ENCODE data around the gene PEX6.

PEX6 gene

DNA sequence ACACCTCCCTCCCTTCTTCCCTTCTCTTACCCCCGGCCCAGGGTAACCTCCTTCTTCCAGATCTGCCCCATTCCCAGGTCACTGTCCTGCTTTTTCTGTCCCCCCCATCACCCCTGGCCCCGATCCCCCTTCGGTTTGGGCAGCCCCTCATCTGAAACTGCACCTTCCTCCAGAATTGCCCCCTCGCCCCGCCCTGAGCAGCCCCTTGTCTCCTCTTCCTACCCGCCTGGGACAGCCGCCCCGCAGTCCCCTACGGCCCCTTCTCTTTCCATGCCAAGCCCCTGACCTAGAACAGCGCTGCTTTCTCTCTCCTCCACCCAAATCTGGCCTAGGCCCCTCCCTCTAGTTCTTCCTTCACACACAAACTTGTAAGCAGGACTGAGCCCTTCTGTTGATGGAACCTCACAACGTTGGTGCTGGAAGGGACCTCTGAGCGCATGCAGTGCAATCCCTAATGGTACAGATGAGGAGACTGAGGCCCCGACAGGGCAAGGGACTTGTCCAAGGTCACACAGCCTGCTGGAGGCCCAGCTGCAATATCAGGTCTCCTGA is 6.0 kb upstream of the PEX6 start:
- peak overlapping the region; percentile 65 for H2AFZ ChIP-seq (ENCODE audit: low read depth, low read length)

DNA sequence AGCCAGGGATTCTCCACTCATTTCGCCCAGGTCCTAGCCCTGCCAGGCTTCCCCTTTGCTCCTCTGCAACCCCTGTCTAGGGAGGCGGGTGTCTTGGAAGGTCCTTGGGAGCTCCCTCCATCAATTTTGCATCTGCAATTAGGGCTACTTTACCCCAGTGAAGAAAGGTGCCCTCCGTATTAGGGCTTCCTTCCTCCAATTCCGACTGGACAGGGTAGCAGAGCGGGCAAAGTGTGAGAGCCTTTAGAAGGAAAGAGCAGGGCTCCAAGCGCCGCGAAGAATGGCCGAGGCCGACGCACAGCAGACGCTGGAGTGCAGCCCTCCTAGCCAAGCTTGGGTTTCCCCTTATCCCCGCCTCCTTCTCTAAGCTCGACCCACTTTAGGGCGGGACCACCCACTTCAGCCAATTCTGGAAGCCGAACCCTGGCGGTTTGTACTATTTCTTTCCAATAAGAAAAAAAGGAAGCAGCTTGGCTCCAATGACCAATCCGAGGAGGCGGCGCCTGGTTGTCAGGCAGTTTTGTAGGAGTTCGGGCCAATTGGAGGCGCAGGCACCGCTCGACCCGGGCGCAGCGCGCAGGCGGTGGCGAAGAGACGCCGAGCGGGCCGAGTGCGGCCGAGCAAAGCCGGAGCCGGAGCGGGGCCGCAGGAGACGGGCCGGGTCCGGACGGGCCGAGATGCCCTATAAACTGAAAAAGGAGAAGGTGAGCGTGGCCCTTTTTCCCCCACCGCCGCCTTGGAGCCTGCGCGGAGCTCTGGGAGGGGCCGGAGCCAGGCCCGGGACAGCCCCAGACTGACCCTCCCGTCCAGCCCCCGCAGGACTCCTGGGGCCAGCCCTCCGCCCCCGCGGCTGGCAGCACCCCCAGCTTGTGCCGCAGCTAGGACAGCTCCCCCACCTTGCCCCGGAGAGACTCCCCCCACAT is 5.3 kb upstream of the PEX6 start, which contains the start of gene PPP2R5D:
Gene PPP2R5D (plus strand): TSS at position 570 of the 923 bp plus-strand sequence. CDS start 108 bp downstream, at position 678.
- peak within 1 kb of the TSS; percentile 57 to 74 for H3K4me3 ChIP-seq (ENCODE audit: low read depth in 1 of 2, low read length in 2 of 2)
- no peaks in the 10 kb centered on the region for H3K9me3 ChIP-seq (ENCODE audit: insufficient read depth, low read length, severe bottlenecking)
- TF ChIP-seq, protein P1, sequence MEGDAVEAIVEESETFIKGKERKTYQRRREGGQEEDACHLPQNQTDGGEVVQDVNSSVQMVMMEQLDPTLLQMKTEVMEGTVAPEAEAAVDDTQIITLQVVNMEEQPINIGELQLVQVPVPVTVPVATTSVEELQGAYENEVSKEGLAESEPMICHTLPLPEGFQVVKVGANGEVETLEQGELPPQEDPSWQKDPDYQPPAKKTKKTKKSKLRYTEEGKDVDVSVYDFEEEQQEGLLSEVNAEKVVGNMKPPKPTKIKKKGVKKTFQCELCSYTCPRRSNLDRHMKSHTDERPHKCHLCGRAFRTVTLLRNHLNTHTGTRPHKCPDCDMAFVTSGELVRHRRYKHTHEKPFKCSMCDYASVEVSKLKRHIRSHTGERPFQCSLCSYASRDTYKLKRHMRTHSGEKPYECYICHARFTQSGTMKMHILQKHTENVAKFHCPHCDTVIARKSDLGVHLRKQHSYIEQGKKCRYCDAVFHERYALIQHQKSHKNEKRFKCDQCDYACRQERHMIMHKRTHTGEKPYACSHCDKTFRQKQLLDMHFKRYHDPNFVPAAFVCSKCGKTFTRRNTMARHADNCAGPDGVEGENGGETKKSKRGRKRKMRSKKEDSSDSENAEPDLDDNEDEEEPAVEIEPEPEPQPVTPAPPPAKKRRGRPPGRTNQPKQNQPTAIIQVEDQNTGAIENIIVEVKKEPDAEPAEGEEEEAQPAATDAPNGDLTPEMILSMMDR (IDR thresholded peaks at IDR 0.05; ENCODE audit: borderline replicate concordance, extremely low read depth, low read length, poor library complexity, severe bottlenecking) = no peak
- TF ChIP-seq EZH2 (IDR thresholded peaks at IDR 0.05; ENCODE audit: borderline replicate concordance, low read depth, low read length, severe bottlenecking) = no peak
- H3K9ac ChIP-seq (ENCODE audit: low read depth, low read length) = peak within 1 kb of the TSS; percentile 86
- peaks cover 19% of the 10 kb centered on the region for H3K36me3 ChIP-seq (ENCODE audit: insufficient read depth, low read length)
- peaks cover 60% of the 10 kb centered on the region for H3K79me2 ChIP-seq (ENCODE audit: insufficient read depth, low read length)
- H3K4me1 ChIP-seq (ENCODE audit: insufficient read depth, low read length) = peaks cover 56% of the 10 kb centered on the region
- peak within 1 kb of the TSS; percentile 94 for H3K27ac ChIP-seq (ENCODE audit: low read length)
- H2AFZ ChIP-seq (ENCODE audit: low read depth, low read length) = peak within 1 kb of the TSS; percentile 98
- ATAC-seq (ENCODE audit: insufficient read depth, low read depth) (peak; percentile 94), DNase-seq (peak; percentile 99)
- H3K4me2 ChIP-seq (ENCODE audit: insufficient read depth, low read length) = peak within 1 kb of the TSS; percentile 90
- no peaks in the 10 kb centered on the region for H3K27me3 ChIP-seq (ENCODE audit: insufficient read depth, low read length, poor library complexity)
- H4K20me1 ChIP-seq (ENCODE audit: insufficient read depth, low read length) = peaks cover 12% of the 10 kb centered on the region; the same call in 1 of the 2 replicates

More for the DNA sequence above, 6.0 kb upstream of the PEX6 start:
- Histone ChIP-seq H3K79me2 (ENCODE audit: insufficient read depth, low read length) (peaks cover 59% of the 10 kb centered on the region), H3K4me2 (ENCODE audit: insufficient read depth, low read length) (peak overlapping the region; percentile 81), H3K27ac (ENCODE audit: low read length) (peak overlapping the region; percentile 75), H3K4me3 (ENCODE audit: low read depth in 1 of 2, low read length in 2 of 2) (peak overlapping the region; percentile 57 to 74; a peak in 3 of 4 replicates), H3K9me3 (ENCODE audit: insufficient read depth, low read length, severe bottlenecking) (no peaks in the 10 kb centered on the region), H3K27me3 (ENCODE audit: insufficient read depth, low read length, poor library complexity) (no peaks in the 10 kb centered on the region), H4K20me1 (ENCODE audit: insufficient read depth, low read length) (peaks cover 12% of the 10 kb centered on the region; the same call in 1 of the 2 replicates), H3K4me1 (ENCODE audit: insufficient read depth, low read length) (peaks cover 49% of the 10 kb centered on the region), H3K36me3 (ENCODE audit: insufficient read depth, low read length) (peaks cover 26% of the 10 kb centered on the region), H3K9ac (ENCODE audit: low read depth, low read length) (peak overlapping the region; percentile 86)
- ATAC-seq (ENCODE audit: insufficient read depth, low read depth) (peak; percentile 7; the same call in 2 of the 3 replicates), DNase-seq (peak; percentile 48)
- TF ChIP-seq, protein P1 (IDR thresholded peaks at IDR 0.05; ENCODE audit: borderline replicate concordance, extremely low read depth, low read length, poor library complexity, severe bottlenecking) = no peak
- TF ChIP-seq EZH2 (IDR thresholded peaks at IDR 0.05; ENCODE audit: borderline replicate concordance, low read depth, low read length, severe bottlenecking) = no peak

DNA sequence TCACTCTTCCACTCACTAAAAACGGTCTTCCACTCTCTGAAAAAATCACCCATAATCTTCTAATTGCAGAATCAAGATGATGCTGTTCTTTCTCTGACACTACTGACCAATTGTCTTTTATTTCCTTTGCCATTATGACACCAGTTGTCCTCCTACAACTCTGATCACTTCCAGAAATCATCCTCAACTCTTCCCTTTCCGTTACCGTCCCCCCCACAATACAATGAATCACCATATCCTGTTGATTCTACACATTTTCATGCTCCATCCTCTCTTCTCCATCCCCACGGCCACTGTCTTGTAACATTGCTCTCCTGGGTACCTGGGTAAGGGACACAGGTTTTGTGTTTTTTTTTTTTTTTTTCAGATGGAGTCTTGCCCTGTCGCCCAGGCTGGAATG is 2.9 kb upstream of the PEX6 start:
- H3K79me2 ChIP-seq (ENCODE audit: insufficient read depth, low read length) = peaks cover 59% of the 10 kb centered on the region
- H3K4me2 ChIP-seq (ENCODE audit: insufficient read depth, low read length) = no peak overlapping the region
- no peak overlapping the region for H3K4me3 ChIP-seq (ENCODE audit: low read depth in 1 of 2, low read length in 2 of 2)
- ATAC-seq (ENCODE audit: insufficient read depth, low read depth) = no peak
- peaks cover 57% of the 10 kb centered on the region for H3K4me1 ChIP-seq (ENCODE audit: insufficient read depth, low read length)
- no peaks in the 10 kb centered on the region for H3K9me3 ChIP-seq (ENCODE audit: insufficient read depth, low read length, severe bottlenecking)
- no peak overlapping the region for H3K9ac ChIP-seq (ENCODE audit: low read depth, low read length)
- no peaks in the 10 kb centered on the region for H3K27me3 ChIP-seq (ENCODE audit: insufficient read depth, low read length, poor library complexity)
- no peaks in the 10 kb centered on the region; the same call in 1 of the 2 replicates for H3K36me3 ChIP-seq (ENCODE audit: insufficient read depth, low read length)
- DNase-seq = no peak
- no peak overlapping the region for H2AFZ ChIP-seq (ENCODE audit: low read depth, low read length)
- no peak overlapping the region for H3K27ac ChIP-seq (ENCODE audit: low read length)
- no peak for TF ChIP-seq EZH2 (IDR thresholded peaks at IDR 0.05; ENCODE audit: borderline replicate concordance, low read depth, low read length, severe bottlenecking)
- TF ChIP-seq, protein P1 (IDR thresholded peaks at IDR 0.05; ENCODE audit: borderline replicate concordance, extremely low read depth, low read length, poor library complexity, severe bottlenecking) = no peak
- peaks cover 16% of the 10 kb centered on the region; the same call in 1 of the 2 replicates for H4K20me1 ChIP-seq (ENCODE audit: insufficient read depth, low read length)

All from DND-41 (cell line).